Keratinocyte (primary cell): ENCODE measurements around the gene TMEM270. TPM values are rescaled to one million over a fixed set of nuclear protein-coding genes. Genes with fewer than 3 reads are reported as not detected.

Source experiments
- DNase-seq: peaks from one replicate; pipeline ENCODE4 v3.0.0-alpha.2; 2011; ENCODE audit warnings: low read depth, missing footprints, low spot score
- FAIRE-seq: peaks from 2 replicates; lab custom pipeline; 2011; peaks lifted over from hg19 to GRCh38; lab: Jason Lieb, UNC
- H2AFZ ChIP-seq: 2 replicates; pipeline ENCODE4 v1.6.0; 2012; ENCODE audit warnings: low read length, control low read depth, inconsistent platforms; ENCODE audit not compliant: control insufficient read depth
- H3K27ac ChIP-seq: 2 replicates; pipeline ENCODE4 v1.5.1; 2011; ENCODE audit warnings: low read length; ENCODE audit not compliant: control insufficient read depth, insufficient read depth
- H3K27me3 ChIP-seq: 3 replicates; pipeline ENCODE4 v1.6.0; 2011; ENCODE audit warnings: low read length; ENCODE audit not compliant: control insufficient read depth, insufficient read depth; ENCODE audit errors: extremely low read depth
- H3K36me3 ChIP-seq, 2 experiments: 2 replicates in 1 of 2; 3 replicates in 1 of 2; pipeline ENCODE4 v1.5.1; 2011; ENCODE audit warnings: low read length in 2 of 2, mild to moderate bottlenecking in 1 of 2; ENCODE audit not compliant: control insufficient read depth in 2 of 2, insufficient read depth in 2 of 2; ENCODE audit errors: extremely low read depth in 1 of 2
- H3K4me1 ChIP-seq: 3 replicates; pipeline ENCODE4 v1.5.1; 2011; ENCODE audit warnings: low read length; ENCODE audit not compliant: control insufficient read depth, insufficient read depth; ENCODE audit errors: extremely low read depth
- H3K4me2 ChIP-seq: 3 replicates; pipeline ENCODE4 v1.6.0; 2011; ENCODE audit warnings: low read depth, low read length; ENCODE audit not compliant: control insufficient read depth, insufficient read depth; ENCODE audit errors: extremely low read depth
- H3K4me3 ChIP-seq, 3 experiments: fragments of 200-600 bp in 1 of 3; sonication (generic) in 1 of 3; 2 replicates in 2 of 3; 3 replicates in 1 of 3; pipeline ENCODE4 v1.5.1; 2011 to 2016; ENCODE audit warnings: low read length in 3 of 3, mild to moderate bottlenecking in 3 of 3, control low read depth in 2 of 3, inconsistent platforms in 1 of 3, low read depth in 1 of 3, mixed read lengths in 1 of 3, mixed run types in 1 of 3, moderate library complexity in 1 of 3; ENCODE audit not compliant: control insufficient read depth in 2 of 3, insufficient read depth in 2 of 3; ENCODE audit errors: extremely low read depth in 1 of 3
- H3K79me2 ChIP-seq: 2 replicates; pipeline ENCODE4 v1.6.0; 2012; ENCODE audit warnings: low read length; ENCODE audit not compliant: control insufficient read depth, insufficient read depth
- H3K9ac ChIP-seq: 3 replicates; pipeline ENCODE4 v1.6.0; 2011; ENCODE audit warnings: low read length; ENCODE audit not compliant: control insufficient read depth, insufficient read depth; ENCODE audit errors: extremely low read depth
- H3K9me1 ChIP-seq: 3 replicates; pipeline ENCODE4 v1.6.0; 2011; ENCODE audit warnings: low read length; ENCODE audit not compliant: control insufficient read depth, insufficient read depth; ENCODE audit errors: extremely low read depth
- H3K9me3 ChIP-seq: 2 replicates; pipeline ENCODE4 v1.5.1; 2012; ENCODE audit warnings: low read depth, low read length; ENCODE audit not compliant: control insufficient read depth
- H4K20me1 ChIP-seq: 3 replicates; pipeline ENCODE4 v1.6.0; 2011; ENCODE audit warnings: low read length; ENCODE audit not compliant: control insufficient read depth, insufficient read depth; ENCODE audit errors: extremely low read depth
- EZH2 ChIP-seq: IDR thresholded peaks from one replicate; pipeline ENCODE4 v1.6.1; 2012; ENCODE audit warnings: inconsistent platforms, mild to moderate bottlenecking, low read length, moderate library complexity
- dilution Hi-C: fragments of 300-500 bp; cut with MboI; formaldehyde crosslinking; loops from one replicate; pipeline ENCODE4 v1.7.0; 2020; ENCODE audit warnings: low sequenced_read_pairs; ENCODE audit not compliant: extremely low pct_ligation_motif_present
- polyA plus RNA-seq, 5 experiments: library from polyadenylated mRNA; depleted of rRNA in 3 of 5; stranded (reverse) in 3 of 5; stranded (forward) in 1 of 5; unstranded in 1 of 5; fragments of >200 nt; gene quantifications; 1 replicate in 1 of 5; 2 replicates in 3 of 5; 3 replicates in 1 of 5; pipeline versions ENCODE4 v1.2.1 to v1.2.3, GENCODE V29; 2011 to 2012; ENCODE audit warnings: missing spikeins in 2 of 5, low read depth in 1 of 5, low replicate concordance in 1 of 5
- TF ChIP-seq, protein P1 (sequence below), 3 experiments: IDR thresholded peaks in 1 of 3; conservative IDR thresholded peaks in 1 of 3; optimal IDR thresholded peaks in 1 of 3; 2 replicates in 2 of 3; 3 replicates in 1 of 3; pipeline versions ENCODE3 to v1.5.1; 2011; ENCODE audit warnings: low read length in 3 of 3, mild to moderate bottlenecking in 3 of 3, moderate library complexity in 2 of 3, control low read depth in 1 of 3, inconsistent platforms in 1 of 3; ENCODE audit not compliant: insufficient read depth in 2 of 3; ENCODE audit errors: extremely low read depth in 1 of 3

Gene TMEM270
- polyA plus RNA-seq, 1 donor (not counting 4 experiments of a cell fraction or from before 2014, with no cell fraction given): not detected

DNA sequence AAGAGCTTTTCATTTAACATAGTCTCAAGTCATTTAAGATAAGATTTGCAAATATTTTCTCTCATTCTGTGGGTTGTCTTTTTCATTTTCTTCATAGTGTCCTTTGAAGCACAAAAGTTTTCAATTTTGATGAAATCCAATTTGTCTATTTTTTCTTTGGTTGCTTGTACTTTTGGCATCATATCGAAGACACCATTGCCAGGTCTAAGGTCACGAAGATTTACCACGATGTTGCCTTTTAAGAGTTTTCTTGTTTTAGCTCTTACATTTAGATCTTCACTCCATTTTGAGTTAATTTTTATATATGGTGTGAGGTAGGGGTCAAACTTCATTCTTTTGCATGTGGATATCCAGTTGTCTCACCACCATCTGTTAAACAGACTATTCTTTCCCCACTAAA is 34.7 kb downstream of the TMEM270 start:
- peaks cover 13% of the 10 kb centered on the region for H3K4me1 ChIP-seq
- dilution Hi-C loops: no loop called here
- H3K4me2 ChIP-seq: no peak overlapping the region
- no peak for TF ChIP-seq EZH2
- DNase-seq (no peak), FAIRE-seq (no peak)
- no peaks in the 10 kb centered on the region for H3K36me3 ChIP-seq
- H3K79me2 ChIP-seq: no peaks in the 10 kb centered on the region
- no peaks in the 10 kb centered on the region for H4K20me1 ChIP-seq
- H3K9me3 ChIP-seq: no peaks in the 10 kb centered on the region
- no peak overlapping the region for H3K9ac ChIP-seq
- H2AFZ ChIP-seq: no peak overlapping the region
- H3K27me3 ChIP-seq: peaks cover 17% of the 10 kb centered on the region
- no peak overlapping the region for H3K4me3 ChIP-seq
- no peaks in the 10 kb centered on the region for H3K9me1 ChIP-seq
- H3K27ac ChIP-seq: no peak overlapping the region

DNA sequence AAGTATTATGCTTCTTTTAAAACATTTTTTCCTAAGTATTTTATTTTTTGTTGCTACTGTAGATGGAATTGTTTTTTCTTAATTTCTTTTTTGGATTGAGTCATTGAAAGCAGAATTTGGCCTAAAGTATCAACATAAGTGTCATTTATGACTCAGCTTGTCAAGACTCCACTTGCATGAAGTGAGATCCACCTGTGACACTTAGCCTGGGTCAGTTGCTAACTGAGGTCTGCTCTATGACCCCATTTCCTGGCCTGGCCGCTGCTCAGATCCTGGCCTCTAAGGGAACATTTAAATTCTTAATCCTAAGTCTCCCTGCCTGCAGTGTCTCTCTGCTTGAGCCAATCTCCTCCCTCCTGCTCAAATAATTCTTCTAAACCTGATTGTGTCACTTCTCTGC is 35.5 kb downstream of the TMEM270 start:
- no peak for DNase-seq

More for the DNA sequence above, 35.5 kb downstream of the TMEM270 start:
- Histone ChIP-seq H4K20me1 (no peaks in the 10 kb centered on the region), H3K9me3 (no peaks in the 10 kb centered on the region), H3K79me2 (no peaks in the 10 kb centered on the region), H3K36me3 (no peaks in the 10 kb centered on the region), H3K27ac (no peak overlapping the region), H3K4me3 (no peak overlapping the region), H3K4me2 (no peak overlapping the region), H3K9me1 (no peaks in the 10 kb centered on the region), H3K9ac (no peak overlapping the region), H2AFZ (no peak overlapping the region), H3K4me1 (peaks cover 13% of the 10 kb centered on the region), H3K27me3 (peaks cover 17% of the 10 kb centered on the region)
- TF ChIP-seq, protein P1, sequence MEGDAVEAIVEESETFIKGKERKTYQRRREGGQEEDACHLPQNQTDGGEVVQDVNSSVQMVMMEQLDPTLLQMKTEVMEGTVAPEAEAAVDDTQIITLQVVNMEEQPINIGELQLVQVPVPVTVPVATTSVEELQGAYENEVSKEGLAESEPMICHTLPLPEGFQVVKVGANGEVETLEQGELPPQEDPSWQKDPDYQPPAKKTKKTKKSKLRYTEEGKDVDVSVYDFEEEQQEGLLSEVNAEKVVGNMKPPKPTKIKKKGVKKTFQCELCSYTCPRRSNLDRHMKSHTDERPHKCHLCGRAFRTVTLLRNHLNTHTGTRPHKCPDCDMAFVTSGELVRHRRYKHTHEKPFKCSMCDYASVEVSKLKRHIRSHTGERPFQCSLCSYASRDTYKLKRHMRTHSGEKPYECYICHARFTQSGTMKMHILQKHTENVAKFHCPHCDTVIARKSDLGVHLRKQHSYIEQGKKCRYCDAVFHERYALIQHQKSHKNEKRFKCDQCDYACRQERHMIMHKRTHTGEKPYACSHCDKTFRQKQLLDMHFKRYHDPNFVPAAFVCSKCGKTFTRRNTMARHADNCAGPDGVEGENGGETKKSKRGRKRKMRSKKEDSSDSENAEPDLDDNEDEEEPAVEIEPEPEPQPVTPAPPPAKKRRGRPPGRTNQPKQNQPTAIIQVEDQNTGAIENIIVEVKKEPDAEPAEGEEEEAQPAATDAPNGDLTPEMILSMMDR (optimal IDR thresholded peaks at IDR 0.05 in 1 of 3, IDR thresholded peaks at IDR 0.05 in 1 of 3, conservative IDR thresholded peaks at IDR 0.05 in 1 of 3; ENCODE audit: extremely low read depth in 1 of 3, insufficient read depth in 2 of 3, low read length in 3 of 3): no peak
- no peak for TF ChIP-seq EZH2
- dilution Hi-C loops: no loop called here
- no peak for FAIRE-seq
